ENCODE results near the gene SLC8A1. TPM values are rescaled to one million over a fixed set of nuclear protein-coding genes. Genes with fewer than 3 reads are reported as not detected.

Gene SLC8A1
- total RNA-seq, 1 donor from 2014 or later, result 3.2 TPM

DNA sequence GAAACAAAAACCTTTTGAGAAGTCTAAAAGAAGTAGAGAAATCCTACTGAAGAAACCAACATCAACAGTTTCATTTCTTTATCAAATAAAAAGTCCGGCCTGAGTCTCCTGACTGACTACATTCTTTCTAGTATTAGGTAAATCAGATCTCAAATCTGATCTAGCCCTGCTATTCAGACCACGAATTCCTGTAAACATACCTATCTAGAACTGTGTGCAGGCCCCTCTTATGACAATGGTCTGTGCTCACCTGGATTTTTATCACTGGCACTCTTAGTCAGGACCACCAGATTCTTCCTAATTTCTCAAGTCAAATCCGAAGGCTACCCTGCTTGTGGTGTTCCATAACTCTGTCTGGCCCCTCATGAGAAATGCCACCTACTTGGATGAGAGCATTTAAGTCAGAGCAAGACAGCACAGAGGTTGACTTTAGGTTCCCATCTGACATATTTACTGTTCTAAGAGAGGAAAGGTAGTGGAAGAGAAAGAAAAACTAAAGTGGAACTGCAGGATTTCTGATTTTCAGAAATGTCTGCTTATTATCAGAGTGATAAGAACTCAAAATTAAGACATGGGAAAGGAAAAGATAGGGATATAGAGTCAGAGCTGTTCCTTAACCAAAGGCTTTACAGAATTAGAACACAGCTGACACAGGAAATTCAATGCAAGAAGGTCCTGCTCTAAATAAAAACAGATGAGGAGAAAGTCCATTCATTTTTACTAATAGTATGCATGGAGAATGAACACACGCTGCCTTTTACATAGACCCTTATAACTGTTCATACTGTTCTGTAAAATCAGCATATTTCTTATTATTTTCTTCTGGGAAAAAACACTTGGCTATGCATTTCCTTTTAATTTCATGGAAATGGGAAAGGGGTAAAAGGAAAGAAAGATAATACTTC lies 56.5 kb downstream of the SLC8A1 start:
- no peak for DNase-seq (ENCODE audit: extremely low read depth, low read depth, low spot score)

DNA sequence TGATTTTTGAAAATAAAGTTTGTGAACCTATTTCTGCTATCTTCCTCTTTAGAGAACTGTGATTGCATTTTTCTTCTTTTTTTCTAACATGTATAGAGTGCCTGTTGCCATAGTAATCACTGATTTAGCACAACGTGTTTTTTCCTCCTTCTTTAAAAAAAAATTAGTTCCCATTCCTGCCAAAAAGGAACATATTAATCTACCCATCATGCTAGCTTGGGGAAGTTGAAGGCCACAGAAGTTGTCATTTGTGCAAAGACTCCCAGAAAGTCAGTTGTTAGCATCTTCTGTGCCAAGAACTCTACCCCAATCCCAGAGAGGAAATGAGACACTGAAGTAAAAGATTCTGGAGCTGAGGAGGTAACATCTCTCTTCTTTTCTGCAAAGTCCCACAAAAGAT lies 57.3 kb downstream of the SLC8A1 start:
- no peak for DNase-seq (ENCODE audit: extremely low read depth, low read depth, low spot score)

DNA sequence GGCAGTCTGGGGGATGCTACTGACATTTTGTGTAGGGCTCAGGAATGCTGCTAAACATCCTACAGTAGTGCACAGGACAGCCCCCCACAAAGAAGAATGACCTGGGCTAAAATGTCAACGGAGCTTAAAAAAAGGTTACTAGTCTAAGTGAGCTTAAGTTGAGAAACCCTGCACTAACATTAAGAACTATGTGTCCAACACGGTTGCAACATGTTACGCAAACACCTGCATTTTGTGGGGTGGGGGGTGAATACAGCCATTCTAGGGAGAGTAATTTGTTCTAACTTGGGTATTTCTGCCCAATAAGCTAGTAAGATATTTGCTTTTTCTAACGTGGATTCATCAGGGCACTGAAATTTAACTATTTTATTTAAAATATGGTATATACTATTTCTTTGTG lies 57.9 kb downstream of the SLC8A1 start:
- no peak for DNase-seq (ENCODE audit: extremely low read depth, low read depth, low spot score)

DNA sequence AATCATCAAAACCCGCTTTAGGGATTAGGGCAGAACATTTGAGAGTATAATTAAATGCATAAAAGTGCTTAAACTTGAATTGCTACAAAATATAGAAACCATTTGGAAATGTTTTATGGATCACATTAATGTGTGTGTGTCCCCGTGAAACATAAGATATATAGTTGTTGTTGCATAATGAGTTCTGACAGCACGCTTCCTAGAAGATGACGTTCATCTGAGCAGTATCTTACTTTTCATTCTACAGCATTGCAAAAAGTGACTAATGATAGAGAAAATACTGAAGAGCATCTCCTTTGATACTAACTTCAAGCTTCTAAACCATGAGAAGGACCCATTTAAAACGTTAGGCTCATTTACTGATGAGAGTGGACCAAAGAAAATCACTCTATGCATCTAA lies 63.7 kb downstream of the SLC8A1 start:
- no peak for DNase-seq (ENCODE audit: extremely low read depth, low read depth, low spot score)

DNA sequence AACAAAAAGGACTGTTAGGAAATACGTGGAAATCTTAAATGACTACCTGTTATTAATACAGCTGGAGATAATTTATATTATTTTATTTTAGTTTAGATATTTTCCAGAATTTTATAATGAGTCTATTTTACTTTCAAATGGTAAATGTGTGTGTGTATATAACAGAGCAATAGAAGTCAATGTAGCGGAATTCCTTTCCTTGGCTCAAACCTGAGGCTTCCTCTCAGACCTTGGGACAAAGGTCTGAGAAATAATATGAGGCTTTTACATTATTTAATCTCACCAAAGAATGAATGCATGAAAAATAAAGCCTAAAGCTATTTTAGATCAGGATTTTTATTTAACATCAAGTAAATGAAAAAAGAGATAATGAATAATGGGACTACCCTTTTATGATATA lies 65.7 kb downstream of the SLC8A1 start:
- DNase-seq (ENCODE audit: extremely low read depth, low read depth, low spot score), result no peak

DNA sequence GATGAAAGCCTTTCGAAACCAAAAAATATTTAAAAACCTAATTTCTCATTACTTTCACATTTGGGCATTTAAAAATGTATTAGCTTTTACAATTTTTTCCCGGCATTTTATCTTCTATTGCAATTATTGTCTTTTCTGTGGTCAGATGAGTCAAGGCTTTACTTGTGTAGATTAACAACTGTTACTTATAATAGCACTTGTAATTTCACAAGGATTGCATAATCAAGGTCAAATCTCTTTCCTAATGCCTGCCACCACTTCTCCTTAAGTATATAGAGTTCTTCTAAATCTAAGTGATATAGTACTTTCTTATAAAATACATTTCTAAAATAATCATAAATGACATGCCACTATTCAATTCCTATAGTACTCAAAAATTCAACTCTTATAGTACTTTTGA lies 67.2 kb downstream of the SLC8A1 start:
- DNase-seq (ENCODE audit: extremely low read depth, low read depth, low spot score), result no peak

DNA sequence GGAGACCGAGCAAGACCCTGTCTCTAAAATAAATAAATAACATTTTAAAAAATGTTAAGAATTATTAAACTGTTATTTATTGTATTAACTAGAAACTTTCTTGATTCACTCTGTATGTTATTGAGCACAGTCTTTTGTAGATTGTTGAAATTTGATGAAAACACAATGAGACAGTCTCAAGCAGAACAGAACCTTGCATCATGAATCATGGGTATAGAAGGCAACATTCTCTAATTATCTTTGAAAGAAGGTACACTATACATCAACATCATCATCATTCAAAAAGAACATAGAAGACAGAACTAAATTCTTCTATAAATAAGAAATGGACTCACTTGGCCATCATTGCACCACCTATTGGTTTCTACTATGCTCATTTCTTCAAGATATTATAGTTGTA lies 67.7 kb downstream of the SLC8A1 start:
- no peak for DNase-seq (ENCODE audit: extremely low read depth, low read depth, low spot score)

DNA sequence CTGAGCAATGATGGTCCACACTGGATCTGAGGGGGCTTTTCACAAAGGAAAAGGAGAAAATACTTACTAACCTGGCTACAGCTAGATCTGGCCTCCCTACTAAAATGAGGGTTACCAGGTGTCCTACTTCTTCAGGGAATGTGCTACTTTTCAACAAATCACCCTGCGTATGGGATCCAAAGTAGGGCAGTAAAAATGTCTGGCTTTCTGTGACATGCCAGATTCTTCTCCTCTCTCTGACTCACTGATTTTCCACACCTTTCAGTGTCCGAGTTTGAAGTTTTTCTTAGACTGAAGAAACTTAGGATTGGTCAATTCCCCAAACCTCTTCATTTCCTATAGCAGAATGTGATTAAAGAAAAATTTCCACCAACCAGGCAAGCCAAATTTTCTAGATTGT lies 71.2 kb downstream of the SLC8A1 start:
- no peak for DNase-seq (ENCODE audit: extremely low read depth, low read depth, low spot score)

DNA sequence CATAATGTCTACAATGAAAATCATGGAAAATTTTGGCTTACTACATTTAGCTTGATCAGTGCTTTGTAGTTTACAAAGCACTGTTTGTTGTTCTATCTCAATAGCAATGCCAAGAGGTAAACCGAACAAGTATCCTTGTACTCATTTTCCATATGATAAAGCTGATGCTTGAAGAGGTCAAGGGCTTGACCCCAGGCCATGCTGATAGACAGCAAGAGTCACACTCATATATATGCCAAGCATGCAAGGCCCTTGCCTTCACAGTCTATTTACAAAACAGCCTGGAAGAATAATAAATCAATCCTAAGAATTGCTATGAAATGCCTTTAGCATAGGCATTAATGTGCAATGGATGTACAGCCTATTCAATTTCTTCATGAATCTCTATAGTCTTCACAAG lies 71.8 kb downstream of the SLC8A1 start:
- DNase-seq (ENCODE audit: extremely low read depth, low read depth, low spot score), result no peak

DNA sequence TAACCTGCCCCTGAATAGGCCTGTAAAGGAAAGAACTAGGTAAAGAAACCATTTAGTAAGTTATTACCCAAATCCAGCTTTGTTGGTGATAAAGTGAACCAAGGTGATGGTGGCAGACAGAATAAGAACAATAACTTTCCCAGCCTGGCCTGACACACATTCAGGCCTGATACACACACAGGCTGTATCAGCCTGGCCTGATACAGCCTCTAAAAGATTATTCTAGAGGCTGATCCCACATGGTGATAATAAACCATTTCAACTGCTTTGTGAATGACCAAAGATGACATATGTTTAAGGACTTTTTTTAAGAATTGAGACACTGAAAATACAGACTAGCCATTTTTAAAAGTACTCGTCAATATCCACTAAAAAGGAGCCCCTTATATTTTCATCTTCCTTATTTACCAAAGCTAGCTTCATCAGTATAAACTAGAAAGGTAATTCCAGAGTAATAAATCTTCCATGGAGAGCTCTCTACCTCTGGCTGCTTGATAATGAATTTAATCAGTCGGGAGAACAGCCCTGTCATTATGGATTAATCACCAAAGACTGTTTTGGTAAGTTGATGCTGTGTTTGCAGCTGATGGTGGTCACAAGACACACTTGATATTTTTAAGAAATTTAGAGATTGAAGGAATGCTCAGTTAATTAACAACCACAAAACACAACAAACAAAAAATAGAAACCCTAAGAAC lies 77.2 kb downstream of the SLC8A1 start:
- DNase-seq (ENCODE audit: extremely low read depth, low read depth, low spot score), result no peak

DNA sequence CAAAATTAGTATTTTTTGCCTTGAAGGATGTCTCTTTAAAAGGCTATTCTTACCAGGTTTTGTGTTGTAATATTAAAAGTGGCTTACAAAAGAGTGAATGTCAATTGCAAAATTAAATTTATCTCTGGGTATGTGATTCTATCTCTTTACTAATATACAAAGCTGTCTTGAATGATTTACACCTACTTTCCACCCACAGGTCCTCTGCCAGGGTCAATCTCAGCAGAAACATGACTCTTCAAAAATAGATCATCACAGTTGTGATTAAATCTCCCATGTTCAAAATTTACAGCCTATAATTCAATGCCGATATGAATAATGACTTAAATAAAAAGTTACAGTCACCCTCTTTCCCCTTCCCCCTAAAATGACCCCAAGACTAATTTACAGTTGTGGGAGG lies 78.8 kb downstream of the SLC8A1 start:
- no peak for DNase-seq (ENCODE audit: extremely low read depth, low read depth, low spot score)

DNA sequence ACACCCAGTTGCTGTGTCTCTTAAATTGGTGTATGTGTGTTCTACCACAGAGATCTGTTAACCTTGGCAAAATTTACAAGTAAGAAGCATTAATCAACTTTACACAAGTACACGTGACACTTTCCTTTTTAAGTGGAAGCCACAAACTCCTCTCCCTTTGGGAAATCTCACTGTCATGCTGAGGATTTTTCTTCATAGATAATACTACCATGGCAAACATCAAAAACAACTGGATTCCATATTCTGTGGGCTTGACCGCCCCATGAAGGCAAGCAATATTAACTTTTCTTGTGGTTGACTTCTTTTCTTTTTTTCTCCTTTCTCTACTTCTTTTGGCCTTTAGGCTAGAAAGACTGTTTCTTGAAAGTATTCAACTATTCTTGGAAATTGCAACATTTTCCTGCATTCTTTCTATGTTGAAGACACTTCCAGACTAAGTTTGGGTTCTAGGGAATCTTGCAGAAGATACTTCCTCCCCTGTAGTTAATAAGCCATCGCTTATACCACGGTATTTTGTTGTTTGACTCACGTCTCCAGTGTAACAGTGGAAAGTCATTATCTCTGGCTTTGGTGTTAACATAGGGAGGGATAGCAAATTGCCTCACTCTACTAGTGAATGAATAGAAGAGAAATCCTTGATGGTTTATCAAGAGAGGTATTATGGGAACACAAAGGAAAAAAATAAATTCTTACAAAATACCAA lies 79.5 kb downstream of the SLC8A1 start:
- DNase-seq (ENCODE audit: extremely low read depth, low read depth, low spot score), result no peak

DNA sequence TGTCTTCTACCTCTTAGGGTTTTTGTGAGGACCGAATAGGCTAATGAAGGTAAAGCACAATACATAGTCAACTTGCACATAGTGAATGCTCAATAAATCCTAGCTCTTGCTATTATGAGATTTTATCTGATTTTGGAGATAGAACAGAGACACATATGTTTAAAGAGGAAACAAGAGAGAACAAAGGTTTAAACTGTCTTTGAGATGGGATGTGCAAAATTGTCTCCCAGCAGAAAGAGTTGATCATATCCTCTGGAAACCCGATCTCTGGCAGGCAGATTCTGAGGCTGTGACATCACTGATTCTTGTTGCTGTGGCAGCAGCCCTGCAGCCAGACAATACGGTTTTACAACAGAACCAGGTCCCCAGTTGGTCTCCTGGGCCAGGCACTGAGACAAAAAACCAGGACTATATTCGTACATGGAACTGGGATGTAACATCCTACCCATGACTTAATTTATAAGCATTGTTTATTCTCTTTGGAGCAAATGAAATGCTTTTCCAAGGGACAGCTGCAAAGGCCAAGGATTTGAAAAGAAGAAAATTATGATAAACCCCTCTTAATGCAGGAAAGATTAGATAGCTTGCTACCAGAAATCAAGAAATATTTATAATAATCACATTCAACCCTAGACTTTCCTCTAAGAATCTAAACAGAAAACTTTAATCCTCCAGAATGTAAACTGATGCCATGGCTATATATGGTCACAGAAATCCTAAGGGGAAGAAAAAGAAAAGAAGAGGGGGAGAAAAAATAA lies 80.2 kb downstream of the SLC8A1 start:
- no peak for DNase-seq (ENCODE audit: extremely low read depth, low read depth, low spot score)

DNA sequence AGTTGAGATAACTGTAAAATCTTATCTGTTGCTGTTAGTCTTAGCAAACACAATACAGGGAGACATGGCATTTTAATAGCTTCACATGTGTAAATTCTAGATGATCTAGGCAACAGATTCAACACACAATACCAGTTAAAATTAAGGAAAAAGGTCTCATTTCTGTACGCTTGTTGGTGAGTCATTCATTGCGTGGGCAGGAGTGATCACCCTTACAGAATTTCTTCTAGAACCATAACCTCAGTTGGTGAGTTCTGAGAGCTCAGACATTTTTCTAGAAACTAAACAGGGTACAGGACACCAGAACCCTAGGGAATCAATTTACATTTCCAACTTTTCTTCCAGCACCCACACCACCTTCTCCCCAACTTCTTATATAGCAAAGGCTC lies 81.9 kb downstream of the SLC8A1 start:
- no peak for DNase-seq (ENCODE audit: extremely low read depth, low read depth, low spot score)

DNA sequence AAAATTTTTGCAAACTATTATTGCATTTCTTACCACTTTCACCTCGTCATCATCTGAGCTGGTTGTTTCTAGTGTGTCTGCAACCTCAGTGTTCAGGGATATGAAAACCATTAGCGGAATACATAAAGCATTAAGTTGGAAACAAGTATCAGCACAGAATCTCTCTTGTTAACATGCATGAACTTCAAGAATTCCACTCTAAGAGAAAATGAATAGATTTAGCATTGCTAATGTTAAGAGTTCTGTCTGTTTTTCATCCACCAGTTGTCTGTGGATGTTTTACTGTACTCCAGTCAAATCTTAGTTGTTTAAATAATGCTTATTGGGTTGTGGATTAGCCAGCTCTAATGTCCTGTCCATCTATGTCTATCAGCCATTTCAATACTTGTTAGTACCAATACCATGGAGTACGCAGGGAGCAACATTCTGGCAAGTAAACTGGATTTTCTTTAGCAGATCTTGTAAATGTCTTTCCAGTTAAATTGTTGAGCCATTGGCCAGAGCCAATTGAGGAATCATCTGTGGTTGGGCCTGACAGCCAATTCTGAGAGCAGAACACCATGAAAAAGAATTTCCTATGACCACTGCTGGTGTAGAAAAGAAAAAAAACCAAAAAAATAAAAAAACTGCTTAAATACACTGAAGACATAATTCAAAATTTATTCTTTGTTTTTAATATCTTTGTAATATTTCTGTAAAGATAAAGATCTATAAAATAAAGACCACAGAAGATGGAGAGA lies 82.5 kb downstream of the SLC8A1 start:
- DNase-seq (ENCODE audit: extremely low read depth, low read depth, low spot score), result no peak

DNA sequence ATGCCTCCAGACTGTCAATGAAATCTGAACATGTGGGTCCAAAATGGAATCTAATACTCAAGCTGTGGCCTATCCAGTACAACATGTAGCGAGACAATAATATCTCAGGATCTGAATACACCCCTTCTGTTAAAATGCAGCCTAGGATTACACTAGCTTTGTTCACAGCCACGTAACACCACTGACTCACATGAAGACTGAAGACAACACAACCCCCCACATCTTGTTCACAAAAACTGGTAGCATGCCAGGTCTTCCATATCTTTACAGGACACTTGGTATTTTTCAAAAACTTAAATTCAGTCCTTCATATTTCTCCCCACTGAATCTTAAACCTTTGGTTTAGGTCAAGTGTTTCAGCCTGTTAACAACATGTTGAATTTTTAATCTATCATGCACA lies 84.2 kb downstream of the SLC8A1 start:
- no peak for DNase-seq (ENCODE audit: extremely low read depth, low read depth, low spot score)

DNA sequence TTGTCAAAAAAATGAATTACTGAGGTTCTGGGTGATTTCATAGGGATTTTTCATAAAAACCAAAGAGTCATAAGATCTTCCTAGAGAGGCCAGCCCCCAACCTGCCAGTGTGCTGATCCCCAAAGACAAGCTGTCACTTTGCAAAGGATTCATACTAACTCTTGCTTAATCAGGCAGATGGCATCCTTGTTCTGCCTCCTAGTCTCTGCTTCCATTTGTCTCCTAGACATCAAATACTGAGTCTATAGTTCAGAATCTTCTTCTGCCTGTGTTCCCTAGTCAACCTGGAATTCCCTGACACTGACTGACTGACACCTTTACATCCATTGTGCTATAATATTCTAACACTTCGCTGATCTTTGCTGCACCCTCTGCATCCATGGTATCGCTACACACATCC lies 84.9 kb downstream of the SLC8A1 start:
- no peak for DNase-seq (ENCODE audit: extremely low read depth, low read depth, low spot score)

DNA sequence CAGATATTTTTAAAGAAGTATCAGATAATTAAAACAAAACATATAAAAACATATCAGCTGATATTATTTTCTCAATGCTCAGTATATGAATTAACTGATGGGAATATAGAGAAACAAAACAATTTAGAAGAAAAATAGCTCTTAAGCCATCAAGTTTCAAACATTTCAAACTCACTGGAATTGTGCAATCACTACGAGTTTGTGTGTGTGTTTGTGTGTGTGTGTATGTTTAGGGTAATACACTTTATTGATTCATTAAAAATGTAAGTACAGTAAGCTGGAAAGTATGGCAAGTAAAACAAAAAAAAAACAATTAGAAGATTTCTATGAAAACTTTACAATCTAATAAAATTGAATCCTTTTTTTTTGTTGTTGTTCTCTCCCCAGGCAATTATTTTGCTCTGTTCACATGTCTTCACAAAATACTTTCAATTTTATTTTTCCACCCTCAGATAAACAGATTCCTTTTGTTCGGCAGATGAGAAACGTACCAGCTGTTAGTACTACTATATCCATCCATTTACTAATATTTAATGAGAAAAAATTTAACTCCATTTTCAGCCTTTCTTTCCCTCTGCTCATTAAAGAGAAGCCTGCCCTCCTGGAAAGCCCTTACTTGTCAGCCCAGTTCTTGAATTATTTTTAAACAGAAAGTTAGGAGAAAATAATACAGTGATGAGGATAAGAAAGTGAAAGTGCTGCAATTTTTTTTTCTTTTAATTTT lies 87.6 kb downstream of the SLC8A1 start:
- no peak for DNase-seq (ENCODE audit: extremely low read depth, low read depth, low spot score)

DNA sequence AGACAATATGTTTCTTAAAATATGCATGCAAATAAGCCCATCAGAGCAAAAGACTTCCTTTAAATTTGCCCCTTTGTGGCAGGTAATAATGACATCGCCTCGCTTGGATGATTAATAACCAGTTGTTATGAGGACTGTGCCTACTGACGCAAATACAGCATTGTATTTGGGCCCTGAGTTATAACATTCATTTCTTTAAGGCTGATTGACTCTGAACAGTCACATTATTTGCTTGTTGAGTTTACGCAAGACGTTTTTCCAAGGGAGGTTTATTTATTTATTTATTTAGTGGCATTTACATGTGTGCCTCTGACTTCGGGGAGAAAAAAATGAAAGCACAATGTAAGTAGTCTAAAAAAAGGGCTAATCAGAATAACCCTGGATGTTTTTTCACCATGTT lies 88.3 kb downstream of the SLC8A1 start:
- DNase-seq (ENCODE audit: extremely low read depth, low read depth, low spot score), result no peak

DNA sequence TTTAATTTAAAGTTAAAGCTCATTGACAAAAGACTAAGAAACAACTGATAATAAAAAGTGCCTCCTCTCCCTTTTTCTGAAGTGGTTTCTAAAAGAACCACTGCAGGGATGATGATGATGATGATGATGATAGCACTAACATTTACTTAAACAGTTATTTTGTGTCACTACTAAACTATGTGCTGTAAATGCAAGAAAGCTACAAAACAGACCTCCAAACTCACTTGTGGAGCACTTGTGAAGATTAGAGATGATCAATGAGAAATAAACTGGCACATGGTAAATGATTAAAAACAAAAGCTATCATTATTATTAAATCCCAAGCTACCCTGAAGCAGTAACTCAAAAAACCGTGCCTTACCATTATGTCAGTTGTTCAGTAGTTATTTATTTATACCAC lies 88.7 kb downstream of the SLC8A1 start:
- no peak for DNase-seq (ENCODE audit: extremely low read depth, low read depth, low spot score)

All from glomerular endothelial cell (primary cell).